OCI-LY3 (cell line): ENCODE results near the gene SSTR4.

Source experiments
- H2AFZ ChIP-seq: fragments of 200-600, 300-600 bp; shearing (Covaris generic); 2 replicates; pipeline ENCODE4 v1.6.0; 2014; ENCODE audit warnings: antibody characterized with exemption, low read depth, low read length
- H3K27ac ChIP-seq: fragments of 200-600, 300-600 bp; sonication (generic); 2 replicates; pipeline ENCODE4 v1.5.1; 2014; ENCODE audit warnings: mild to moderate bottlenecking, low read length, moderate library complexity, mixed read lengths
- H3K27me3 ChIP-seq: fragments of 200-600, 300-600 bp; sonication (generic); 2 replicates; pipeline ENCODE4 v1.6.1; 2014; ENCODE audit warnings: low read depth, low read length, mixed read lengths
- H3K36me3 ChIP-seq: fragments of 200-600, 300-600 bp; sonication (generic); replicated peaks from 2 replicates; pipeline ENCODE3; 2014; ENCODE audit warnings: low read depth, low read length, mixed read lengths
- H3K4me1 ChIP-seq: fragments of 300-600, 200-600 bp; sonication (generic); 2 replicates; pipeline ENCODE4 v1.6.1; 2014; ENCODE audit warnings: low read length, mixed read lengths
- H3K4me2 ChIP-seq: fragments of 200-600, 300-600 bp; sonication (generic); 2 replicates; pipeline ENCODE4 v1.6.1; 2014; ENCODE audit warnings: low read length, mixed read lengths
- H3K4me3 ChIP-seq: fragments of 300-600, 200-600 bp; sonication (generic); 2 replicates; pipeline ENCODE4 v1.5.1; 2014; ENCODE audit warnings: antibody characterized with exemption, mild to moderate bottlenecking, low read length, moderate library complexity
- H3K79me2 ChIP-seq: fragments of 300-600, 200-600 bp; shearing (Covaris generic); 2 replicates; pipeline ENCODE4 v1.6.1; 2014; ENCODE audit warnings: mild to moderate bottlenecking, low read length, mixed read lengths
- H3K9ac ChIP-seq: fragments of 300-600, 200-600 bp; shearing (Covaris generic); 2 replicates; pipeline ENCODE4 v1.6.0; 2014; ENCODE audit warnings: mild to moderate bottlenecking, low read length, moderate library complexity
- H3K9me3 ChIP-seq: fragments of 200-600, 300-600 bp; shearing (Covaris generic); 2 replicates; pipeline ENCODE4 v1.6.1; 2014; ENCODE audit warnings: low read length, mixed read lengths; ENCODE audit not compliant: insufficient read depth
- H4K20me1 ChIP-seq: fragments of 200-600, 300-600 bp; sonication (generic); 2 replicates; pipeline ENCODE4 v1.6.1; 2016; ENCODE audit warnings: low read length, mixed read lengths; ENCODE audit not compliant: insufficient read depth
- CTCF ChIP-seq: fragments of 200-600, 300-600 bp; sonication (generic); IDR thresholded peaks from 2 replicates; pipeline ENCODE4 v1.5.1; 2014; ENCODE audit warnings: antibody characterized with exemption, low read length, low read depth
- EZH2phosphoT487 ChIP-seq: fragments of 200-600 bp; shearing (Covaris generic); IDR thresholded peaks from 2 replicates; pipeline ENCODE4 v1.6.1; 2018; ENCODE audit warnings: antibody characterized with exemption, mixed run types, low read depth

The SSTR4 gene

GRCh38 chr20:23063168-23063567 is 28.1 kb downstream of the SSTR4 start:
- no peak overlapping the region for H3K27ac ChIP-seq
- TF ChIP-seq EZH2phosphoT487 (no peak), CTCF (no peak)
- no peaks in the 10 kb centered on the region for H3K36me3 ChIP-seq
- H3K9me3 ChIP-seq, result no peaks in the 10 kb centered on the region
- H3K27me3 ChIP-seq, result peaks cover 5% of the 10 kb centered on the region; the same call in 1 of the 2 replicates
- no peak overlapping the region for H3K4me3 ChIP-seq
- no peak overlapping the region for H3K4me2 ChIP-seq
- H4K20me1 ChIP-seq, result no peaks in the 10 kb centered on the region
- no peaks in the 10 kb centered on the region for H3K79me2 ChIP-seq
- H3K9ac ChIP-seq, result no peak overlapping the region
- H2AFZ ChIP-seq, result no peak overlapping the region
- H3K4me1 ChIP-seq, result peaks cover 18% of the 10 kb centered on the region

- no peak overlapping the region for H2AFZ ChIP-seq
- no peaks in the 10 kb centered on the region for H3K36me3 ChIP-seq
- H3K4me3 ChIP-seq, result no peak overlapping the region
- no peak for TF ChIP-seq CTCF
- no peak for TF ChIP-seq EZH2phosphoT487
- peaks cover 5% of the 10 kb centered on the region; the same call in 1 of the 2 replicates for H3K27me3 ChIP-seq
- H3K9me3 ChIP-seq, result no peaks in the 10 kb centered on the region
- H3K9ac ChIP-seq, result no peak overlapping the region
- no peaks in the 10 kb centered on the region for H3K79me2 ChIP-seq
- H4K20me1 ChIP-seq, result no peaks in the 10 kb centered on the region
- no peak overlapping the region for H3K4me2 ChIP-seq
- peaks cover 22% of the 10 kb centered on the region for H3K4me1 ChIP-seq
- no peak overlapping the region for H3K27ac ChIP-seq
These were observed 28.5 kb downstream of the SSTR4 start for GRCh38 chr20:23063581-23063980.

- no peak for TF ChIP-seq EZH2phosphoT487
- Histone ChIP-seq H2AFZ (no peak overlapping the region), H3K9ac (no peak overlapping the region), H3K36me3 (no peaks in the 10 kb centered on the region), H3K4me3 (no peak overlapping the region), H3K9me3 (no peaks in the 10 kb centered on the region), H3K27me3 (no peaks in the 10 kb centered on the region), H3K79me2 (no peaks in the 10 kb centered on the region), H3K4me1 (peaks cover 24% of the 10 kb centered on the region), H3K4me2 (no peak overlapping the region), H4K20me1 (no peaks in the 10 kb centered on the region), H3K27ac (no peak overlapping the region)
These were observed 30.4 kb downstream of the SSTR4 start for GRCh38 chr20:23065266-23066201.

- H3K4me2 ChIP-seq, result no peak overlapping the region
- H3K9ac ChIP-seq, result no peak overlapping the region
- no peaks in the 10 kb centered on the region for H3K36me3 ChIP-seq
- H3K4me3 ChIP-seq, result no peak overlapping the region
- no peaks in the 10 kb centered on the region for H3K9me3 ChIP-seq
- TF ChIP-seq EZH2phosphoT487, result no peak
- no peak for TF ChIP-seq CTCF
- no peaks in the 10 kb centered on the region for H4K20me1 ChIP-seq
- no peaks in the 10 kb centered on the region for H3K27me3 ChIP-seq
- peaks cover 24% of the 10 kb centered on the region for H3K4me1 ChIP-seq
- H3K79me2 ChIP-seq, result no peaks in the 10 kb centered on the region
- H2AFZ ChIP-seq, result no peak overlapping the region
- H3K27ac ChIP-seq, result no peak overlapping the region
These were observed 31.7 kb downstream of the SSTR4 start for GRCh38 chr20:23066772-23067171.
